Activated naive CD8-positive, alpha-beta T cell treated with anti-CD3 and anti-CD28 coated beads, Interleukin-2, amount 50 U/mL, for 16 hours (primary cell): Measurements from ENCODE around the gene ZNF783.
"Not testable (repeated sequence)": the region's sequence is repeated elsewhere in the genome, so short reads cannot be mapped to it uniquely, and the experiment has no call there.

ENCODE experiments used
- DNase-seq: peaks from one replicate; pipeline ENCODE4 v3.0.0-alpha.2; 2020; ENCODE audit warnings: low read depth, low spot score

ZNF783 gene

DNA sequence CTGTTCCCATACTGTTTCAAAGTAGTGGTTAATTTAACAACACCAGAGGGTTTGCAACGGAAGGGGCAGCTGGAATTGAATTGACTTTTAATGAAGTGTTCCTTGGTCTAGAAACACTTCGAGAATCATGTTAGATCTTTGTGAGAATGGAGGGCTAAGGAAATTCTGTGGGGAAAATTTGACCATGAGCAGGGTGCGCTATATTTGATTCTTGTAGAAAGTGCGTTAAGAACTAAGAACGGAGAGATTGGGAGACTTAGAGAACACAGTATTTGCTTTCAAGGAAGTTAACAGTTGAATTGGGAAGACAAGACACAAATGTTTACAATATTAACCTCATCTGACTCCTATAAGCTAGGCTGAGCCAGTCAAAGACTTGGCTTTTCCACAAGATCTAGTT lies 21.4 kb upstream of the ZNF783 start:
- DNase-seq: no peak

DNA sequence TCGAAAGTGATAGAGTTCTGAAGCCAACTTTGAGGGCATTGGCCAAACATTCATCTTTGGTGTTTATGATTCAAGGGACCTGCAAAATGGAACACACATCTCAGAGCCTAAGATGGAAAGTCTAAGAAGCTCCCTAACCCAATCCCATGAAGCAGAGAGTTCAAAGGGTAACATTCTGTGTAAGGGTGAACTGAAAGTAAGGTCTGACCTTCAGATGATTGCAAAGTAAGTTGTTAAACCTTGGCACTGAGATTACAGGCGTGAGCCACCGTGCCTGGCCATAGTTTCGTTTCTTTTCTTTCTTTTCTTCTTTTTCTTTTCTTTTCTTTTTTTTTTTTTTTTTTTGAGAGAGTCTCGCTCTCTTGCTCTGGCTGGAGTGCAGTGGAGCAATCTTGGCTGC lies 20.3 kb upstream of the ZNF783 start:
- no peak for DNase-seq

DNA sequence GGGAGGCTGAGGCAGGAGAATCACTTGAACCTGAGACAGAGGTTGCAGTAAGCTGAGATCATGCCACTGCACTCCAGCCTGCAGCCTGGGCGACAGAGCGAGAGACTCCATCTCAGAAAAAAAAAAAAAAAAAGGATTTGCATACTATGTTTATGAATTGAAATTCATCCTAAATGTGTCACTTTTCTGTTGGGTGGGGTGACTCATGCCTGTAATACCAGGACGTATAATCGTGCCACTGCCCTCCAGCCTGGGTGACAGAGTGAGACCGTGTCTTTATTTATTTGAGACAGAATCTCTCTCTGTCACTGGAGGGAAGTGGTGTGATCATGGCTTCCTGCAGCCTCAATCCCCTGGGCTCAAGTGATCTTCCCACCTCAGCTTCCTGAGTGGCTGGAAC lies 16.8 kb upstream of the ZNF783 start:
- DNase-seq: no peak

DNA sequence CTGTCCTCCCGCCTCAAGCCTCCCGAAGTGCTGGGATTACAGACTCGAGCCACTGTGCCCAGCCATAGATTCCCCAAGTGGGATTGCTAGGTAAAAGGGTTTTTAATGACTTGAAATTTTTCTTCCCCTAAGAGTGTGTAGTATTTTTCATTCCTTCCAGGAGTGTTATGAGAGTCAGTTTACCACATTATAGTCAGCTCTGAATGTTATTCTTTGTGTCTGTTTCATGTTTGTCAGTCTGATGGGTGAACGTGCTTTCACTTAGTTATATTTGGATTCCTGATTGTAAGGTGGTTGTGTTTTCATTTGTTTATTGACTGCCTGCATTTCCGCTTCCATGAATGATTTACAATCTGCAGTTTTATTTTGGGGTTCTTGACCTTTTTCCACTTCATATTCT lies 16.3 kb upstream of the ZNF783 start:
- DNase-seq: no peak

DNA sequence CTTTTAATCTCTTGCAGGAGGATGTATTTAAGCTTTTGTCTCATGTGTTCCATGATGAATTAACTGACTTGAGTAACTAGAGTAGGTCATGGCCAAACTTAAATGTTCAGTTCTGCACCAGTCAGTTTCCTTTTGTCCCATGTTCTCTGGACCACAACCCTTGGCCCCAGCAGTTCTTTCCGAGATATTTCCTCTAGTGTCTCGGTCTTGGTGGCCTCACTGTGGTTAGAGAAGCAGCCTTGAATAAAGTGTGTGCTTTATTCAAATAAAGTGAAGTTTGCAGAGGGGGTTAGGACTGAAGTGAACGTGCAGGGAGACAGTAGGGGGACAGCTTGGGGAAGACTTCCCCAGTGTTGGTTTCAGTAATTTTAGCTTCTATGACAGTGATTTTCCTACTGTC lies 13.2 kb upstream of the ZNF783 start:
- no peak for DNase-seq

DNA sequence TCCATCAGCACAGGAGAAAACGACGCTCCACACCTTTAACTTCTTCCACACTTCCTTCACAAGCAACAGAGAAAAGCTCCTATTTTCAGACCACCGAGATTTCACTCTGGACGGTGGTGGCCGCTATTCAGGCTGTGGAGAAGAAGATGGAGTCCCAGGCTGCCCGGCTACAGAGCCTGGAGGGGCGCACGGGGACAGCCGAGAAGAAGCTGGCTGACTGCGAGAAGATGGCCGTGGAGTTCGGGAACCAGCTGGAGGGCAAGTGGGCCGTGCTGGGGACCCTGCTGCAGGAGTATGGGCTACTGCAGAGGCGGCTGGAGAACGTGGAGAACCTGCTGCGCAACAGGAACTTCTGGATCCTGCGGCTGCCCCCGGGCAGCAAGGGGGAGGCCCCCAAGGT lies 11.8 kb upstream of the ZNF783 start:
- not testable (repeated sequence) for DNase-seq

DNA sequence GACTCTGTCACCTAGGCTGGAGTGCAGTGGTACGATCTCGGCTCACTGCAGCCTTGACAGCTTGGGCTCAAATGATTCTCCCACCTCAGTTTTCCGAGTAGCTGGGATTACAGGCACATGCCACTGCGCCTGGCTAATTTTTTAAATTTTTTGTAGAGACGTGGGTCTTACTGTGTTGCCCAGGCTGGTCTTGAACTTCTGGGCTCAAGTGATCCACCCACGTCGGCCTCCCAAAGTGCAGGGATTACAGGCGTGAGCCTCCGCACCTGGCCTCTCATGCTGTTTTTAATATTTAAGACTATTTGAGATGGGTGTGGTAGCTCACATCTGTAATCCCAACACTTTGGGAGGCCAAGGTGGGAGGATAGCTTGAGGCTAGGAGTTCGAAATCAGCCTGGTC lies 10.5 kb upstream of the ZNF783 start:
- not testable (repeated sequence) for DNase-seq

DNA sequence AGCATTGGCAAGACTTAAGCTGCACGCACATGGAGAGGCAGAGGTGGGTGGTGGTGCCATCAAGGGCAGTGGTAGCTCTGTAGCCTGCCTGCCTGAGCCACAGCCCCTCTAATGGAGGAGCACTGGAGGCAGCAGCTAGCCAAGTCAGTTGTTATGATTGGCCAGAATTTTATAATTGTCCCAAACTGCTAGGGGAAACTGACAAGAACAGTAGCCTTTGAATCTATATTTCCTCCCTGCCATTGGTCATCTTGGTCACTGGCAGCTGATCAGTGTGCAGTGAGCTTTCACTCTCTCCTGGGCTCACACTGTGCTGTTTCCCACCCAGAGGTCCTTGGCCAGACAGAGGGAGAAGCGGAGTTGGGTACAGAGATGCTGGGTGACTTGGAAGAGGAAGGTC lies 9.6 kb upstream of the ZNF783 start:
- no peak for DNase-seq

DNA sequence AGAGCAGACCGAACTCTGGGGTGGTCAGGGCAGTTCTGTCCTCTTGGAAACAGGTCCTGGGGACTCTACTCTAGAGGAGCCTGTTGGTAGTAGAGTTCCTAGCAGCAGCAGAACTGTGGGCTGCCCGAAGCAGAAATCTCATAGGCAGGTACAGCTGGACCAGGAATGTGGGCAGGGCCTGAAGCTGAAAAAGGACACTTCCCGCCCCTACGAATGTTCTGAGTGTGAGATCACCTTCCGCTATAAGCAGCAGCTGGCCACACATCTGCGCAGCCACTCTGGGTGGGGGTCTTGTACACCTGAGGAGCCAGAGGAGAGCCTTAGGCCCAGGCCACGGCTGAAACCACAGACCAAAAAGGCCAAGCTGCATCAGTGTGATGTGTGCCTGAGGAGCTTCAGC lies 8.3 kb upstream of the ZNF783 start:
- DNase-seq: no peak

DNA sequence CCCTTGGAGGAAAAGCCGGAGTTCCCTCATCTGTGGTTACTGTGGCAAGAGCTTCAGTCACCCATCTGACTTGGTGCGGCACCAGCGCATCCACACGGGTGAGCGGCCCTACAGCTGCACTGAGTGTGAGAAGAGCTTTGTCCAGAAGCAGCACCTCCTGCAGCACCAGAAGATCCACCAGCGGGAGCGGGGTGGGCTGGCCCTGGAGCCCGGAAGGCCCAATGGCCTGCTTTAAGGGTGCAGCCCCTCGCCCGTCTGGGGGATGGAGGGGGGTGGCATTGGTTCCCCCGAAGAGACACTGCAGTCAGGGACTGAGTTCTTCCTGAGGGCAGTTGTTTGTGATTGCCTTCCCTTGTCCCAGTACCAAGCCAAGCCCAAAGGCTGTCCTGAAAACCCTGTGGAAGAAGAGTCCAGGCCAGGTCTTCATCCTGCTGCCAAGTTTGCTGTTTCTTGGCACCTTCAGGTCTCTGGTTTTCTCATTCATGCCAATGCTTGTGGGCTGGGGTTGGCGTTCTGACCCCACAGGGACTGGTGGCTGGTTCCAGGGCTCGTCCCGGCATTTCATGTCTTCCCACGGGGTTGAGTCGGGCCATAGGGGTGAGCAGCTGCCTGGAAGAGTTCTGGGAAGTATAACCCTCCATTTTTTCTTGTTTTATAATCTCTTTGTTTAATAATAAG lies 7.7 kb upstream of the ZNF783 start:
- no peak for DNase-seq

DNA sequence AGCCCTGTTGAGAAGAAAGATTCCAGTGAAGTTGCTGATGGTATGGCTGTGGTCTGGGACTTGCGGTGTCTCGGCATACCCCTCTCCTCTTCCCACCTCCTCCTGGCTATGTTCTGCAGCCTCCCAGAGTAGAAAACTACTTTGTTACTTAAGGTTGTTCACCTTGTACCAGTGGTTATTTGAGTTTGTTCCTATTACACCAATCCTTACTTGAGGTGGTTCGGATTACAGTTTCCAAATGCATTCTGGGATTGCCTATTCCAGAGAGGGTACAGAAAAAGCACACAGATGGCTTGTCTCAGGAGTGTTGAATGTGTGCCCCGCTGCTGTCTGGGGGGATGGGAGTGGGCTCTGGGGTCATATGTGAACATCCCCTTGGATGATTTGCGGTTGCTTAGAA lies 6.8 kb upstream of the ZNF783 start:
- no peak for DNase-seq

DNA sequence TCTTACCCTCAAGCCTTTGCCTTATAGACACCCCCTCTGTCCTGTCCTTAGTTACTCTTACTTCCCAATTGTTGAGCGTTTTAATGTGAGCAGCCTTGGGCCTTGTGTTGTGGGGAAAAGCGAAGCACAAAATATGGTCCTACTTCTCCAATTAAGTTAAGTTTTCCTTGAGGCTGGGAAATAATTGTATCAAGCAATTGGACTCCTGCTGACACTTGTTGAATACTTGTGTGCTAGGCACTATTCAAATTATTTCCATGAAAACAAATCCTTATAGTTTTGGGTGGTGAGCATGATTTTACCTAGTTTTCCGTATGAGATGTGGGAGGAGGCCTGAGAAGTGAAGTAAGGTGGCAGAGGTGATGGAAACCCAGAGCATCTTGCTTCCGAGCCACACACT lies 5.4 kb upstream of the ZNF783 start:
- DNase-seq: no peak

DNA sequence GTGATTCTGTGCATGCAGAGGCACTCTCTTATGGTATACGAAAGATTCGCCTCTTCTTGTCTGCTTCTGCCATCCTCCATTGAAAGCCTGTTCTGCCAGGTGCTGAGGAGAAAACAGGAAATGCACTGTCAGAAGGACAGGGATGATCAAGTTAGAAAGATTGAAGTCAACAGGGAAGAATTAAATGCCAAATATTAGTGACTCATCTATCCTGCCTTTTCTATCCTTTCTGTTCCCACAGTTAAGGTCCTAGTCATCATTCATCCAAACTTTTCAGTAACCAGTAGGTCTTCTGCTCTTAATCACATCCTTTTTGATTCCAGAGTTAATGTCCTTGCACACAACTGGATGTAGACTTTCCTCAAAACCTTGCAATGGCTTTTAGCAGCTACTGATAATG lies 4.8 kb upstream of the ZNF783 start:
- no peak for DNase-seq

DNA sequence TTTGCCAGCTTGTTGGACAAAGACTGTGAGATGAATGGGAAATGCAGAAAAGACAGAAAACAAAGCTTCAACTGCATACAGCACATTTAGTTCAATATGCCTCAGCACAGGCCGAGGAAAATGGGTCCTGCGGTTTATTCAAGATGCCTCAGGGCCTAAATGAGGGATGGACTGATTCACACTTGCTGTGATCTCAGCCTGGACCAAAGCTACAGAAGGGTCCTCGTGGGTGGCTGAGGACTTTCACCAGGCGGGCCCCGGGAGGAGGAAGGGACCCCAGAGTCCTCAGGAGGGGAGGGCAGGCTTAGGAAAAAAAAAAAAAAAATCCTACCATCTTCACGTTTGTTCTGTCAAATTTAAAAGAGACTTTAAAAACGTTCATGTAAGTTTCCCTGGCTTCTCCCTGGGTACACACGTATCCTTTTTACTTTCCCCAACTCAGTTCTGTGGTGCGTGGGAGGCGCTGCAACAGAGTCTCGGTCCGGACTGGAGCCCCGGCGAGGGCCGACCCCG lies 624 bp upstream of the ZNF783 start:
- no peak for DNase-seq

DNA sequence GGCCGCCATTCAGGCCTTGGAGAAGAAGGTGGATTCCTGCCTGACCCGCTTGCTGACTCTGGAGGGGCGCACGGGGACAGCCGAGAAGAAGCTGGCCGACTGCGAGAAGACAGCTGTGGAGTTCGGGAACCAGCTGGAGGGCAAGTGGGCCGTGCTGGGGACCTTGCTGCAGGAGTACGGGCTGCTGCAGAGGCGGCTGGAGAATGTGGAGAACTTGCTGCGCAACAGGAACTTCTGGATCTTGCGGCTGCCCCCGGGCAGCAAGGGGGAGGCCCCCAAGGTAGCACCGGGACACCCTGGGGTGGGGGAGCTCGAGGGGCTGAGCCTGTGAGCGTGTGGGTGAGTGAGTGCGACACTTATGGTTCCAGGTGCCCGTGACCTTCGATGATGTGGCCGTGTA lies 4.5 kb downstream of the ZNF783 start:
- DNase-seq: no peak

DNA sequence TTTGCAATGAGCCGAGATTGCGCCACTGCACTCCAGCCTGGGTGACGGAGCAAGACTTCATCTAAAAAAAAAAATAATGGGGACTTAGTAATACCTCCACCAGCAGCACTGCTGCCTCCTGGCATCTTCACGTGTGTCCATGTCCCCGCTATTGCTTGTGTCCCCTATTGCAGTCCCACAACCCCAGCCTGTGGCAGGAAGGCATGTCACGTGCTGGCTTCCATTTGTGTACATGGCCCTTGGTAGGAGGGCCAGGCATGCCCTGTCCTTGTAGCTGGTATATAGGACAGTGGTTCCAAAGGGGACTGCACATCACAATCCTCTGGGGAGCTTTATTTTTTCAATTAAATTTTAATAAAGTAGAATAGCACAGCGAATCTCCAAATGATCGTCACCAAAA lies 5.7 kb downstream of the ZNF783 start:
- DNase-seq: no peak

DNA sequence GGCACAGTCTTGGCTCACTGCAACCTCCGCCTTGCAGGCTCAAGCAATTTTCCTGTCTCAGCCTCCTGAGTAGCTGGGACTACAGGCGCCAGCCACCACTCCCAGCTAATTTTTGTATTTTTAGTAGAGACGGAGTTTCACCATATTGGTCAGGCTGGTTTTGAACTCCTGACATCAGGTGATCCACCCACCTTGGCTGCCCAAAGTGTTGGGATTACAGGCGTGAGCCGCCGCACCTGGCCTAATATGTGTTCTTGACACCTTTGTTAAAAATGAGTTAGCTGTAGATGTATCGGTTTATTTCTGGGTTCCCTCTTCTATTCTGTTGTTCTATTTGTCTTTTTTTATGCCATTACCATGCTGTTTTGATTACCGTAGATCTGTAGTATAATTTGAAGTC lies 12.4 kb downstream of the ZNF783 start:
- DNase-seq: not testable (repeated sequence)

DNA sequence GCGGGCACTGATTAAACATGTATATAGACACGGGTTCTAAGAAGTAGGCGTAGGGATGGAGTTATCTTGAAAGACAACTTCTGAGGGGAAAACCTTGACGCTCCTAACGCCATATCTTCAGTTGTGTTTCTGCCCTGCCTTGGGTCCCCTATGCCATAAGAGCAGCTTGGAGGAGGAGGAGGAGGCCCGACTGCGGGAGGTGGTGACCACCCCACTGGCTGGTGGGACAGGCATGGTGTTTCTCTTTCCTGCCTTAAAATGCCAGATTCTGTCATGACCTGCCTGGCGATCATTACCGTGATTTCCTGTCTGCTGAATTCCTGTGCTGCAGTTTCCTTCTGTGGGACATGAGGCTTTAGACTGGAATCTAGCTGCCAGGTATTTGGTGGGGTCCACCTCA lies 15.9 kb downstream of the ZNF783 start:
- no peak for DNase-seq

DNA sequence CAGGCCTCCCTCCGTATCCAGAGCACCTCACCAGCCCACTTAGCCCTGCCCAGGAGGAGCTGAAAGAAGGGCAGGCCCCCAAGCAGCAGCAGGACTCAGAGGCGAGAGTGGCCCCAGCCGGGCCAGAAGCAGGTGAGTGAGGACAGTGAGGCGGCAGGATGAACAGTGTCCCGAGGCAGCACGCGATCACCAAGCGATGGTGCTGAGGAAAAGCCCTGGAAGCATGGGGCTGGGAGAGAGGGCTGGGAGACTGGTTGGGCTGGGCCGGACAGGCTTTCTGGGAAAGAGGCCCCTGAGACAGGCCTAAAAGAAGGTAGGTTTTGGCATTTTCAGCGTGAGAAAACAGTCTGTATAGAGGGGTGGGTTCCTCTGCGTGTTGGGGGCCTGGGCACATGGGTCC lies 16.4 kb downstream of the ZNF783 start:
- no peak for DNase-seq

DNA sequence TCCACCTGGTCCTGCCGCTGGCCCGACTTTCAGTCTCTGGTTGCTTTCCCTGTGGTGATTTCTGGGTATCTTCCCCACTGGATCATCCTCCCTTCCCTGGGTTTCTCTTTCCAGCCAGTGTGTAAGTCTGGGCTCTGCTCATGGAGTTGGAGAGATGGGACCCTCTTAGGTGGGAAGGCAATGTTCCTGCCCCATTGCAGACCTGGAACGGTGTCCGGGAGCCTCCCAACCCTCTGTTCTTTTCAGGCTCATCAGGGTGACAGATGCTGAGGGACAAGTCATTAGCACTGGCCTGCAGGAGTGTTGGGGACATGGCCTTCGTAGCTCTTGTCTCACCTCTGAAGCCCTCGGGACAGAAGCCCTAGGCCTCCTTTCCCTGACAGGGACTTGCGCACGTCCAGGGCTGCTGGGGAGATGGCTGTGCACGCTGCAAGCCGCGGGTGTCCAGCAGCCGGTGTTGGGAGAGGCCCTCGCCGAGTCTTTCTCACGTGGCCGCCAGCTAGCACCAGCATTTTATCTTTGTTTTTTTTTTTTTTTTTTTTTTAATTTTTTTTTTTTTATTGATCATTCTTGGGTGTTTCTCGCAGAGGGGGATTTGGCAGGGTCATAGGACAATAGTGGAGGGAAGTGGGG lies 17.2 kb downstream of the ZNF783 start:
- DNase-seq: no peak

DNA sequence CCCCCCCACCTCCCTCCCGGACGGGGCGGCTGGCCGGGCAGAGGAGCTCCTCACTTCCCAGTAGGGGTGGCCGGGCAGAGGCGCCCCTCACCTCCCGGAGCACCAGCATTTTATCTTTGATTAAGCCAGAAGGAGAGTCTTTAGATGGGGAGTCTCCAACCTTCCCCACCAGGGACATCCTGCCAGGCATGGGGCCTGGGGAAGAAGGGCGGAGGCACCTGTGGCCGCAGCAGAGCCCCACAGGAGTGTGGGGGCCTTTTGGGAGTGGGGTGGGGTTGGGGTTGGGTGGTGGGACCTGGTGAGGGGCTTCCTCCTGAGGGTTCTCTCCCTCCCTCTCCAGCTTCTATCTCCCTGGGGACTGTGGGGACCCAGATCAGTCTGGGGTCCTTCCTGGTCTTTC lies 18.2 kb downstream of the ZNF783 start:
- no peak for DNase-seq

DNA sequence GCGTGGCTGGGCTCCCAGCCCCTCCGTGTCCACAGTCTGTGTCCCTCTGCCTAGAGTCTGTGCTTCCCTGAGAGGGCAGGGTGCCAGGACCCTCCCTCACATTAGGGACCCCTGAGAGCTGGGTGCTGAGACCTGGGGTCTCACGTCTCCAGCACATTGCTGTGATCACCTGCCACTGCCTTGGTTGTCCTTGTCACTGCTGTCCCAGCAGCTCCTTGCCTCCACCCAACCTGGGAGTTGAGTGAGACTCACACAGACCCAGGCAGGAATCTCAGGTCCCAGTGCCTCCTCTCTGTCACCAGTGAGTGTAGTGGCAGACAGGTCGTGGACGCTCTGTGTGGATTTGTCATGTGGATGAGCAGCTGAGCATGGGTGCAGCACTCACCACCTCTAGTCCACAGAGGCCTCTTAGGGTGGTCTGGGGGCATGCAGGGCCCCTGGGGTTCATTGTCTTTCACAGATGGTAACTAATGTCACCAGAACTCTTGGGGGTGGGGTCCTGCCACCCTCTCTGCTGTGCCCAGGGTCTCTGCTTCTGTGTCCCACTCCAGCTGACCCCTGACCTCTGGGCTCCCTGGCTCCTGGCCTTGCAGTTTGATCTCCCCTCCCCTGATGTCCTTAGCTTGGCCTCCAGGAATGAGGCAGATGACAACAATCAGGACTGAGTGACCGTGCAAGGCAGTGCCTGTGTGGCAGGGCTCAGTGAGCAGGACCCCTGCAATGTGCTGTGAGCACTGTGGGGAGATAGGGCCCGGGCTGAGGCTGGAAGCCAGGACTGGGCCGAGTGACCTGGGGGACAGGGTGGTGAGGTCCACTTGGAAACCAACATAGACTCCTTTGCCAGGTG lies 18.9 kb downstream of the ZNF783 start:
- DNase-seq: no peak
